Neuron (in vitro differentiated cells): ENCODE measurements around the gene SLC1A2.
A peak's percentile ranks its signal among the peaks of the same experiment; 100 is the strongest.

ENCODE experiments used
- H2AFZ ChIP-seq: one replicate; pipeline ENCODE4 v1.6.1; 2013; ENCODE audit warnings: low read depth, mild to moderate bottlenecking, inconsistent platforms, low read length, moderate library complexity
- H3K27me3 ChIP-seq: one replicate; pipeline ENCODE4 v1.6.1; 2013; ENCODE audit warnings: low read length; ENCODE audit not compliant: insufficient read depth
- H3K36me3 ChIP-seq: one replicate; pipeline ENCODE4 v1.6.1; 2013; ENCODE audit warnings: low read length; ENCODE audit not compliant: insufficient read depth
- H3K4me1 ChIP-seq: one replicate; pipeline ENCODE4 v1.6.1; 2013; ENCODE audit warnings: low read length; ENCODE audit not compliant: insufficient read depth
- H3K4me3 ChIP-seq: 2 replicates; pipeline ENCODE4 v1.5.1; 2013; ENCODE audit warnings: mild to moderate bottlenecking, low read length, moderate library complexity
- H3K9me3 ChIP-seq: one replicate; pipeline ENCODE4 v1.6.1; 2013; ENCODE audit warnings: low read length

The SLC1A2 gene

GRCh38 chr11:35419184-35419829 is at the start of gene SLC1A2:
Gene SLC1A2 (minus strand): TSS chr11:35419558. CDS start chr11:35418966, 592 bp downstream.
- peaks cover 72% of the 10 kb centered on the region for H3K27me3 ChIP-seq
- H2AFZ ChIP-seq: peak within 1 kb of the TSS; percentile 97
- peaks cover 32% of the 10 kb centered on the region for H3K4me1 ChIP-seq
- no peaks in the 10 kb centered on the region for H3K36me3 ChIP-seq
- H3K4me3 ChIP-seq: peak within 1 kb of the TSS; percentile 57
- H3K9me3 ChIP-seq: no peaks in the 10 kb centered on the region

- Histone ChIP-seq H2AFZ (no peak overlapping the region), H3K4me3 (no peak overlapping the region), H3K9me3 (no peaks in the 10 kb centered on the region), H3K36me3 (no peaks in the 10 kb centered on the region), H3K4me1 (peaks cover 11% of the 10 kb centered on the region), H3K27me3 (peaks cover 3% of the 10 kb centered on the region)
These were observed 46.7 kb upstream of the SLC1A2 start for GRCh38 chr11:35466058-35466457.

GRCh38 chr11:35464308-35464707 is 45.0 kb upstream of the SLC1A2 start:
- no peak overlapping the region for H3K4me3 ChIP-seq
- no peaks in the 10 kb centered on the region for H3K27me3 ChIP-seq
- no peak overlapping the region for H2AFZ ChIP-seq
- H3K36me3 ChIP-seq: no peaks in the 10 kb centered on the region
- peaks cover 11% of the 10 kb centered on the region for H3K4me1 ChIP-seq
- no peaks in the 10 kb centered on the region for H3K9me3 ChIP-seq

GRCh38 chr11:35463331-35463751 is 44.0 kb upstream of the SLC1A2 start:
- no peaks in the 10 kb centered on the region for H3K27me3 ChIP-seq
- H3K36me3 ChIP-seq: no peaks in the 10 kb centered on the region
- H3K4me3 ChIP-seq: no peak overlapping the region
- peak overlapping the region; percentile 65 for H2AFZ ChIP-seq
- H3K4me1 ChIP-seq: peaks cover 11% of the 10 kb centered on the region
- H3K9me3 ChIP-seq: no peaks in the 10 kb centered on the region

- no peak overlapping the region for H3K4me3 ChIP-seq
These were observed 42.7 kb upstream of the SLC1A2 start for GRCh38 chr11:35461917-35462538.

GRCh38 chr11:35459489-35459888 is 40.1 kb upstream of the SLC1A2 start:
- Histone ChIP-seq H3K4me3 (no peak overlapping the region), H2AFZ (no peak overlapping the region), H3K4me1 (peaks cover 11% of the 10 kb centered on the region), H3K36me3 (no peaks in the 10 kb centered on the region), H3K27me3 (peaks cover 4% of the 10 kb centered on the region), H3K9me3 (no peaks in the 10 kb centered on the region)

More at GRCh38 chr11:35461917-35462538, 42.7 kb upstream of the SLC1A2 start:
- Histone ChIP-seq H2AFZ (no peak overlapping the region), H3K36me3 (no peaks in the 10 kb centered on the region), H3K27me3 (no peaks in the 10 kb centered on the region), H3K9me3 (no peaks in the 10 kb centered on the region), H3K4me1 (peaks cover 11% of the 10 kb centered on the region)

- H3K9me3 ChIP-seq: no peaks in the 10 kb centered on the region
- no peak overlapping the region for H2AFZ ChIP-seq
- H3K4me1 ChIP-seq: peaks cover 11% of the 10 kb centered on the region
- no peaks in the 10 kb centered on the region for H3K36me3 ChIP-seq
- no peak overlapping the region for H3K4me3 ChIP-seq
- H3K27me3 ChIP-seq: peaks cover 4% of the 10 kb centered on the region
These were observed 39.5 kb upstream of the SLC1A2 start for GRCh38 chr11:35458846-35459245.

- Histone ChIP-seq H3K36me3 (no peaks in the 10 kb centered on the region), H3K4me1 (no peaks in the 10 kb centered on the region), H3K4me3 (no peak overlapping the region), H3K27me3 (peaks cover 4% of the 10 kb centered on the region), H3K9me3 (no peaks in the 10 kb centered on the region), H2AFZ (no peak overlapping the region)
These were observed 35.0 kb upstream of the SLC1A2 start for GRCh38 chr11:35454362-35454761.

- Histone ChIP-seq H3K4me3 (no peak overlapping the region), H3K4me1 (no peaks in the 10 kb centered on the region), H3K9me3 (no peaks in the 10 kb centered on the region), H2AFZ (no peak overlapping the region), H3K36me3 (no peaks in the 10 kb centered on the region), H3K27me3 (no peaks in the 10 kb centered on the region)
These were observed 17.4 kb upstream of the SLC1A2 start for GRCh38 chr11:35436581-35437250.

GRCh38 chr11:35433588-35433987 is 14.2 kb upstream of the SLC1A2 start:
- no peaks in the 10 kb centered on the region for H3K4me1 ChIP-seq
- H3K4me3 ChIP-seq: no peak overlapping the region
- no peaks in the 10 kb centered on the region for H3K27me3 ChIP-seq
- no peaks in the 10 kb centered on the region for H3K36me3 ChIP-seq
- H2AFZ ChIP-seq: no peak overlapping the region
- no peaks in the 10 kb centered on the region for H3K9me3 ChIP-seq

GRCh38 chr11:35432464-35432863 is 13.1 kb upstream of the SLC1A2 start:
- no peaks in the 10 kb centered on the region for H3K4me1 ChIP-seq
- H3K27me3 ChIP-seq: no peaks in the 10 kb centered on the region
- no peak overlapping the region for H3K4me3 ChIP-seq
- H2AFZ ChIP-seq: no peak overlapping the region
- no peaks in the 10 kb centered on the region for H3K36me3 ChIP-seq
- no peaks in the 10 kb centered on the region for H3K9me3 ChIP-seq

GRCh38 chr11:35427071-35427470 is 7.7 kb upstream of the SLC1A2 start:
- Histone ChIP-seq H3K27me3 (peaks cover 13% of the 10 kb centered on the region), H3K4me1 (peaks cover 9% of the 10 kb centered on the region), H3K4me3 (no peak overlapping the region), H3K9me3 (no peaks in the 10 kb centered on the region), H3K36me3 (no peaks in the 10 kb centered on the region), H2AFZ (no peak overlapping the region)

- Histone ChIP-seq H3K4me1 (peaks cover 9% of the 10 kb centered on the region), H3K9me3 (no peaks in the 10 kb centered on the region), H2AFZ (peak overlapping the region; percentile 62), H3K4me3 (no peak overlapping the region), H3K27me3 (peaks cover 19% of the 10 kb centered on the region), H3K36me3 (no peaks in the 10 kb centered on the region)
These were observed 7.0 kb upstream of the SLC1A2 start for GRCh38 chr11:35426351-35426750.
